GM18868 (cell line): Measurements from ENCODE around the gene MKLN1.
"Not testable (repeated sequence)": the region's sequence is repeated elsewhere in the genome, so short reads cannot be mapped to it uniquely, and the experiment has no call there.

Experiments used
- ATAC-seq: cut with Tn5 transposase; IDR thresholded peaks from one replicate; pipeline ENCODE4 v1.9.1; 2021; ENCODE audit warnings: mild to moderate bottlenecking, moderate library complexity; ENCODE audit not compliant: unreplicated experiment

The MKLN1 gene

GRCh38 chr7:131388126-131388525, 60.5 kb downstream of the MKLN1 start:
- no peak for ATAC-seq

- no peak for ATAC-seq
Measured at GRCh38 chr7:131390275-131390674, 62.6 kb downstream of the MKLN1 start.

- no peak for ATAC-seq
Measured at GRCh38 chr7:131391145-131391544, 63.5 kb downstream of the MKLN1 start.

- no peak for ATAC-seq
Measured at GRCh38 chr7:131400681-131401176, 73.1 kb downstream of the MKLN1 start.

- no peak for ATAC-seq
Measured at GRCh38 chr7:131401194-131401593, 73.5 kb downstream of the MKLN1 start.

GRCh38 chr7:131403322-131403721, 75.6 kb downstream of the MKLN1 start:
- ATAC-seq, result no peak

GRCh38 chr7:131404226-131404911, 76.7 kb downstream of the MKLN1 start:
- ATAC-seq, result no peak

GRCh38 chr7:131409129-131409766, 81.6 kb downstream of the MKLN1 start:
- no peak for ATAC-seq

- no peak for ATAC-seq
Measured at GRCh38 chr7:131412031-131412430, 84.4 kb downstream of the MKLN1 start.

- ATAC-seq, result no peak
Measured at GRCh38 chr7:131413711-131414110, 86.0 kb downstream of the MKLN1 start.

- no peak for ATAC-seq
Measured at GRCh38 chr7:131424219-131424822, 96.6 kb downstream of the MKLN1 start.

GRCh38 chr7:131425992-131426391, 98.3 kb downstream of the MKLN1 start:
- no peak for ATAC-seq

GRCh38 chr7:131430826-131431225, 103.2 kb downstream of the MKLN1 start:
- not testable (repeated sequence) for ATAC-seq

- no peak for ATAC-seq
Measured at GRCh38 chr7:131431289-131431688, 103.6 kb downstream of the MKLN1 start.

- ATAC-seq, result no peak
Measured at GRCh38 chr7:131431756-131432155, 104.1 kb downstream of the MKLN1 start.

GRCh38 chr7:131436384-131436783, 108.7 kb downstream of the MKLN1 start:
- no peak for ATAC-seq

GRCh38 chr7:131438969-131439368, 111.3 kb downstream of the MKLN1 start:
- ATAC-seq, result no peak

GRCh38 chr7:131443496-131443895, 115.8 kb downstream of the MKLN1 start:
- ATAC-seq, result no peak

- ATAC-seq, result no peak
Measured at GRCh38 chr7:131444683-131445082, 117.0 kb downstream of the MKLN1 start.

- ATAC-seq, result no peak
Measured at GRCh38 chr7:131449373-131449902, 121.8 kb downstream of the MKLN1 start.

- ATAC-seq, result no peak
Measured at GRCh38 chr7:131454498-131454897, 126.8 kb downstream of the MKLN1 start.

GRCh38 chr7:131455001-131455400, 127.3 kb downstream of the MKLN1 start:
- ATAC-seq, result no peak
